Vagina (tissue), 2 donors: ENCODE measurements around the gene ACADSB.

Source experiments
- POLR2A ChIP-seq, 2 donors: fragments of 450-650 bp; IDR thresholded peaks; one replicate each; pipeline ENCODE4 v1.6.1; 2017; ENCODE audit warnings: antibody characterized with exemption in 2 of 2, mild to moderate bottlenecking in 2 of 2, moderate library complexity in 2 of 2
- POLR2AphosphoS5 ChIP-seq, 2 donors: sonication (generic); formaldehyde crosslinking; IDR thresholded peaks; one replicate each; pipeline ENCODE4 v1.9.0; 2017; ENCODE audit warnings: antibody characterized with exemption in 2 of 2, mild to moderate bottlenecking in 2 of 2, low read depth in 1 of 2; ENCODE audit not compliant: insufficient read depth in 1 of 2
- TF ChIP-seq, protein P1 (sequence below), 3 experiments: fragments of 450-650 bp in 2 of 3; fragments of 200-600 bp in 1 of 3; sonication (generic) in 1 of 3; IDR thresholded peaks; one replicate each; pipeline ENCODE4 v1.5.1; 2017 to 2019; ENCODE audit warnings: antibody characterized with exemption in 3 of 3, mild to moderate bottlenecking in 2 of 3, moderate library complexity in 2 of 3

DNA sequence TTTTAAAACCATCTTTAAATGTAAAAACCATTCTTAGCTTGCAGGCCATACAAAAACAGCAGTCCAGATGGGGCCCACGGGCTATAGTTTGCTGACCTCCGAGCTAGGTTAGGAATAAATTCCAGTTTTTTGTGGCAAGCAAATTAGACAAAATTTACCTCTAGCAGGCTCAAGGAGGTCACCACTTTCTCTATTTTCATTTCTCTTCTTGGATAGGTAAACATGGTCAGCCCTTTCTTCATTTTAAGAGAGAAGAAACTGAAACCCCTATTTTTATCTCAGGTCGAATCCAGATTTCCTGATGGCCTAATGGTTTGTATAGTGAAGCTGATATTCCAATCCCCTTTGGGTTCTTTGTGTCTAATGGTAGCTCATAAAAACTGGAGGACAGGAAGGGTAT is 10.9 kb upstream of the ACADSB start:
- TF ChIP-seq, protein P1, sequence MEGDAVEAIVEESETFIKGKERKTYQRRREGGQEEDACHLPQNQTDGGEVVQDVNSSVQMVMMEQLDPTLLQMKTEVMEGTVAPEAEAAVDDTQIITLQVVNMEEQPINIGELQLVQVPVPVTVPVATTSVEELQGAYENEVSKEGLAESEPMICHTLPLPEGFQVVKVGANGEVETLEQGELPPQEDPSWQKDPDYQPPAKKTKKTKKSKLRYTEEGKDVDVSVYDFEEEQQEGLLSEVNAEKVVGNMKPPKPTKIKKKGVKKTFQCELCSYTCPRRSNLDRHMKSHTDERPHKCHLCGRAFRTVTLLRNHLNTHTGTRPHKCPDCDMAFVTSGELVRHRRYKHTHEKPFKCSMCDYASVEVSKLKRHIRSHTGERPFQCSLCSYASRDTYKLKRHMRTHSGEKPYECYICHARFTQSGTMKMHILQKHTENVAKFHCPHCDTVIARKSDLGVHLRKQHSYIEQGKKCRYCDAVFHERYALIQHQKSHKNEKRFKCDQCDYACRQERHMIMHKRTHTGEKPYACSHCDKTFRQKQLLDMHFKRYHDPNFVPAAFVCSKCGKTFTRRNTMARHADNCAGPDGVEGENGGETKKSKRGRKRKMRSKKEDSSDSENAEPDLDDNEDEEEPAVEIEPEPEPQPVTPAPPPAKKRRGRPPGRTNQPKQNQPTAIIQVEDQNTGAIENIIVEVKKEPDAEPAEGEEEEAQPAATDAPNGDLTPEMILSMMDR (IDR thresholded peaks at IDR 0.05): no peak
- TF ChIP-seq POLR2AphosphoS5 (IDR thresholded peaks at IDR 0.05; ENCODE audit: insufficient read depth in 1 of 2, low read depth in 1 of 2) (no peak), POLR2A (IDR thresholded peaks at IDR 0.05) (no peak)
